HG03025 (cell line): ENCODE data around the gene KAT8.

Experiments used
- ATAC-seq: cut with Tn5 transposase; IDR thresholded peaks from one replicate; pipeline ENCODE4 v1.9.1; 2021; ENCODE audit warnings: mild to moderate bottlenecking, moderate library complexity; ENCODE audit not compliant: unreplicated experiment, low FRiP score

Gene KAT8

GRCh38 chr16:31117384-31118222, at the start of gene KAT8:
Gene KAT8, plus strand, starts transcription at chr16:31117664. Its CDS starts 18 bp downstream, at chr16:31117682.
- peak; percentile 85 for ATAC-seq

- ATAC-seq: no peak
Measured at GRCh38 chr16:31071861-31072260, 45.6 kb upstream of the KAT8 start.

GRCh38 chr16:31072540-31073141, 44.8 kb upstream of the KAT8 start:
- peak; percentile 1 for ATAC-seq

- peak; percentile 55 for ATAC-seq
Measured at GRCh38 chr16:31073142-31073969, 44.1 kb upstream of the KAT8 start.

GRCh38 chr16:31073970-31074813, 43.3 kb upstream of the KAT8 start, which contains the start of the genes ZNF646 and ZNF668:
Gene ZNF646, plus strand, starts transcription at chr16:31074422. Its CDS starts 1,903 bp downstream, at chr16:31076325.
Gene ZNF668, minus strand, starts transcription at chr16:31074240. Its CDS starts 9,781 bp downstream, at chr16:31064459.
- peak; percentile 62 for ATAC-seq

- no peak for ATAC-seq
Measured at GRCh38 chr16:31074814-31075183, 42.7 kb upstream of the KAT8 start.

DNA sequence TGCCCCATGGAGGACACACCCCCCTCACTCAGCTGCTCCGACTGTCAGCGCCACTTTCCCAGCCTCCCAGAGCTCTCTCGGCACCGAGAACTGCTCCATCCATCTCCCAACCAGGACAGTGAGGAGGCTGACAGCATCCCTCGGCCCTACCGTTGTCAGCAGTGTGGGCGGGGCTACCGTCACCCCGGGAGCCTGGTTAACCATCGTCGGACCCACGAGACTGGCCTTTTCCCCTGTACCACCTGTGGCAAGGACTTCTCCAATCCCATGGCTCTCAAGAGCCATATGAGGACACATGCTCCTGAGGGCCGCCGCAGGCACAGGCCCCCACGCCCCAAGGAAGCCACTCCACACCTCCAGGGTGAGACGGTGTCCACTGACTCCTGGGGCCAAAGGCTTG, 41.1 kb upstream of the KAT8 start:
- ATAC-seq: no peak

DNA sequence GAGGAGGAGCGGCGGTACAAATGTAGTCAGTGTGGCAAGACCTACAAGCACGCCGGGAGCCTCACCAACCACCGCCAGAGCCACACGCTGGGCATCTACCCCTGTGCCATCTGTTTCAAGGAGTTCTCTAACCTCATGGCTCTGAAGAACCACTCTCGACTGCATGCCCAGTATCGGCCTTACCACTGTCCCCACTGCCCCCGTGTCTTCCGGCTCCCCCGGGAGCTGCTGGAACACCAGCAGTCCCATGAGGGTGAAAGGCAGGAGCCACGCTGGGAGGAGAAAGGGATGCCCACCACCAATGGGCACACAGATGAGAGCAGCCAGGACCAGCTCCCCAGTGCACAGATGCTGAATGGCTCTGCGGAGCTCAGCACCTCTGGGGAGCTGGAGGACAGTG, 40.4 kb upstream of the KAT8 start:
- ATAC-seq: no peak

GRCh38 chr16:31077592-31078396, 39.7 kb upstream of the KAT8 start:
- no peak for ATAC-seq

DNA sequence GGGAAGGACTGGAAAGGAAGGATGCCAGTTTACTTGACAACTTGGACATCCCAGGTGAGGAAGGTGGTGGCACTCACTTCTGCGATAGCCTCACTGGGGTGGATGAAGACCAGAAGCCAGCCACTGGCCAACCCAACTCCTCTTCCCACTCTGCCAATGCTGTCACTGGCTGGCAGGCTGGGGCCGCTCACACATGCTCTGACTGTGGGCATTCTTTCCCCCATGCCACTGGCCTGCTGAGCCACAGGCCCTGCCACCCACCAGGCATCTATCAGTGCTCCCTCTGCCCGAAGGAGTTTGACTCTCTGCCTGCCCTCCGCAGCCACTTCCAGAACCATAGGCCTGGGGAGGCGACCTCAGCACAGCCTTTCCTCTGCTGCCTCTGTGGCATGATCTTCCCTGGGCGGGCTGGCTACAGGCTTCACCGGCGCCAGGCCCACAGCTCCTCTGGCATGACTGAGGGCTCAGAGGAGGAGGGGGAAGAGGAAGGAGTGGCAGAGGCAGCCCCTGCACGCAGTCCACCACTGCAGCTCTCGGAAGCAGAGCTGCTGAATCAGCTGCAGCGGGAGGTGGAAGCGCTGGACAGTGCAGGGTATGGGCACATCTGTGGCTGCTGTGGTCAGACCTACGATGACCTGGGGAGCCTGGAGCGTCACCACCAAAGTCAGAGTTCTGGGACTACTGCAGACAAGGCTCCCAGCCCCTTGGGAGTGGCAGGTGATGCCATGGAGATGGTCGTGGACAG, 38.7 kb upstream of the KAT8 start:
- ATAC-seq: no peak

- ATAC-seq: no peak
Measured at GRCh38 chr16:31079342-31079944, 38.0 kb upstream of the KAT8 start.

- no peak for ATAC-seq
Measured at GRCh38 chr16:31080035-31080629, 37.3 kb upstream of the KAT8 start.

DNA sequence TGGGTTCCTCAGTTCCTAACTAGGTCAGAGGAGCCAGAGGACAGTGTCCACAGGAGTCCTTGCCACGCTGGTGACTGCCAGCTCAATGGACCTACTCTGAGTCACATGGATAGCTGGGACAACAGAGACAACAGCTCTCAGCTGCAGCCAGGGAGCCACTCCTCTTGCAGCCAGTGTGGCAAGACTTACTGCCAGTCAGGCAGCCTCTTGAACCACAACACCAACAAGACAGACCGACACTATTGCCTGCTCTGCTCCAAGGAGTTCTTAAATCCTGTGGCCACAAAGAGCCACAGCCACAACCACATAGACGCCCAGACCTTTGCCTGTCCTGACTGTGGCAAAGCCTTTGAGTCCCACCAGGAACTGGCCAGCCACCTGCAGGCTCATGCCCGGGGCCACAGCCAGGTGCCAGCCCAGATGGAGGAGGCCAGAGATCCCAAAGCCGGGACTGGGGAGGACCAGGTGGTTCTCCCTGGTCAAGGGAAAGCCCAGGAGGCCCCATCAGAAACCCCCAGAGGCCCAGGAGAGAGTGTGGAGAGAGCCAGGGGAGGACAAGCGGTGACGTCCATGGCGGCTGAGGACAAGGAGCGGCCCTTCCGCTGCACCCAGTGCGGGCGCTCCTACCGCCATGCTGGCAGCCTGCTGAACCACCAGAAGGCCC, 36.6 kb upstream of the KAT8 start:
- ATAC-seq: no peak

GRCh38 chr16:31081428-31082351, 35.8 kb upstream of the KAT8 start:
- no peak for ATAC-seq

DNA sequence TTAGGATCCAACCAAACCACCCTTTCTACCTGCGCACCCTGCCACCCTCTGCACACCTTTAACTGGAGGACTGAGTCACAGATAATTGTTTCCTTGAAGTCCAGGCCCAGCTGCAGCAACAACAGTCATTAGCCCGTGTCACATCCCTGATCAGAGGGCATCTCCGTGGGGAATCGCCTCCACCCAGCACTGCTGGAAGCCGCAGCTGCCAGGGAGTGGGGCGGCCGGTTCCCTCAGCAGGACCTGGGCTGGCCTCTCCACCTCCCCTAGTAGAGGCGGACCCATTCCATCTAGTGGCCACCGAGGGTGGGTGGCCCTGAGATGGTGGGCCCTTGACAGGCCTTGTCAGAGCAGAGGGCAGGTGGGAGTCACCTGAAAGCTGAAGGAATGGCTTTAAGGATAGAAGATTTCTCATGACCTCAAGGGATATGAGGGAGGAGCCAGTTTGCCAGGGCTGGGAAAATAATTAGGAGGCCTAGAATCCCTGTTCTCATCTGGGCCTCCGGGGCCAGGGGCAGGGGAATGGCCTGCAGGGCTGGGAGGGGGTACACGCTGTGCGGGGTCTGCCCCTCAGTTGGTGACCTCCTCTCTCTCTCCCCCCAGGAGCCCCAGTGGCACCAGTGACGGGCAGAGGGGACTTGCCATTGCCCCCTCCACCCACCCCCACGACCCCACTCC, 35.0 kb upstream of the KAT8 start:
- ATAC-seq: no peak

- no peak for ATAC-seq
Measured at GRCh38 chr16:31083081-31083480, 34.4 kb upstream of the KAT8 start.
